GM21576 (cell line): Measurements from ENCODE around the gene IQCH.

ENCODE experiments used
- ATAC-seq: cut with Tn5 transposase; IDR thresholded peaks from one replicate; pipeline ENCODE4 v1.9.1; 2021; ENCODE audit warnings: mild to moderate bottlenecking, moderate library complexity; ENCODE audit not compliant: unreplicated experiment

The IQCH gene

DNA sequence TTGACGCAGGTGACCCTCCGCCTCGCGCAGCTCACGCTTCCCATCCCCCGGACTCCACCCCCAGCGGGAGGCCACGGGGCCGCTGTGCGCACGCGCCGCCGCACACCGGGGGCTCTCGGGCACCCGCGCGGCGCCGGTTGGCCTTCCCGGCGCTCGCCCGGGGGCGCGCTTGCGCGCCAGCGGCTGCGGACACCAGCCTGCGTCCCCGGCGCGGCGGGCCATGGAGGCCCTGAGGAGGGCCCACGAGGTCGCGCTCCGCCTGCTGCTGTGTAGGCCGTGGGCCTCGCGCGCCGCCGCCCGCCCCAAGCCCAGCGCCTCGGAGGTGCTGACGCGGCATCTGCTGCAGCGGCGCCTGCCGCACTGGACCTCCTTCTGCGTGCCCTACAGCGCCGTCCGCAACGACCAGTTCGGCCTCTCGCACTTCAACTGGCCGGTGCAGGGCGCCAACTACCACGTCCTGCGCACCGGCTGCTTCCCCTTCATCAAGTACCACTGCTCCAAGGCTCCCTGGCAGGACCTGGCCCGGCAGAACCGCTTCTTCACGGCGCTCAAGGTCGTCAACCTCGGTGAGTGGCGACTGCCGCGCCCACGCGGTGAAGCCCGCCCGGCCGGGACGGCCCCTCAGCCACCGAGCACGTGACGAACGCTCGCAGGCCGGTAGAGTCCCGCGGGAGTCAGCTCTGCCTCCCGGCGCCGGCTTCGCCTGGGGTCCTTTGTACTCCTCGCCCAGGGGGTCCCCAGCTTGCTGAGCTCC is 266.6 kb downstream of the IQCH start, which contains the start of gene C15orf61:
Gene C15orf61, plus strand, starts transcription at position 103 of the 754 bp plus-strand sequence. Its CDS starts 118 bp downstream, at position 221.
- ATAC-seq: peak; percentile 73

DNA sequence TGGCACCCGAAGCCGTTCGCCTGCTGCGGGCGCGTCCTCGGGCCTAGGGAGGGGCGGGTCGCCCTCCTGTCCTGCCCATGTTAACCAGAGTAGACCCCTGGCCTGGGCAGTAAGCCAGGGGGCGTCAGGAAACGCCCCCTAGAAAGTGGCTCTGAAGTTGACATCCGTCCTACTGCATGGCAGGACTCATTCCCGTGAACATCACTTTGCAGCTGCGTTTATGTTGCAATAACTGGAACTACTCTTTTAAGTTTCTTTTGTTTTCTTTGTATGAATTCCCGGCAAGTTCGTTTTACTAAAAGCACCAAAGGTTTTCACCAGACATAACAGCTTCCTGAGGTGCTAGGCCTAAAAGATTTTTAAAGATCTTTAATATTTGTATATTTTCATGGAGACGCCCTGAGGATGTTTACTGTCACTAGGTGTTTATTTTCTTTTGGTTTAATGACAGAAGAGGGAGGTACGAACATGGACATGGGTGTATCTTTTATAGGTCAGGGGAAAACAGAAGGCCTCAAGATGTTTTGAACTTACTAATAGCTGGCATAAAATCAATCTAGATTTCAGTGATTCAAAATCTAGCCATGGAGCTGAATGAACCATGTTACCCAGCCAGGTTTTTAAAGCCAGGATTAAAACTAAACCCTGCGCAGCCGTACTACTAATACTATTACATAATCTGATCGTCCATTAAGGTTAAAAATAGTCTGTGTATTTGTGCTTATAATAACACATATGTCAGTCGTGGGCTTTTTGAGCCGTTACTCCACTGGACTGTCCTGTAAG is 267.4 kb downstream of the IQCH start:
- no peak for ATAC-seq

DNA sequence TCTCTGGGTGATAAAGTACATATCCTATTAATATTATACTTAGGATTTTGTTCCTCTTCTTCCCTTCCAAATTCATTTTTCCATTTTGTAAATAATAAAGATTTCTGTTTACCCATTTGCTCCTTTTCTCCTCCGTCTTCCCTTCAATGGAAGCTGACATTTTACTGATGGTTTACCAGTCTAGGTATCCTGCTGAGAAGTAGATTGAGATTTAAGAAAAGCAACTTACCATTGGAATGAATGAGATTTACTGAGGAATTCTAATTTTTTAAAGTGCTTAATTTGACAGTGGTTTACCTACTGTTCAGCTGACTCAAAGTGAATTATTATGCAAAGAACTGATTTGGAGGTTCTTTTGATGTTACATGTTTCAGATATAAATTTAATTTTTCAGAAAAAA is 268.7 kb downstream of the IQCH start:
- ATAC-seq: no peak

DNA sequence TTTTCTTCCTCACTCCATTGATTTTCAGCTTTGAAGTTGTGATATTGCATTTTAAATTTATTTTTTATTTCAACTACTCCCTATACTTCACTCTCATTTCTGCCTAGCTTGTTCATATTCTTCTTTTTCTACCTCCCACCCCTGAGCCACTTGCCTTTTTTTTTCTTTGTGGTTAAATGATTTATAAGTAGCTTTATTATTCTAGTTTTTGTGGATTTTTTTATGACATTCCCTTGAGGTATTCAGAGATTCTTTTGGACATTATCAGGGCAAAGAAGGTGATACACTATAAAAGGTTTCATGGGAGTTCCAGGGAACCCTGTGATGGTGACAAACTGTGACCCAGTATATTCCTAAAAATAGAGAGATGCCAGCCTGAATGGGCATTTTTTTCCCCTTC is 269.6 kb downstream of the IQCH start:
- no peak for ATAC-seq

DNA sequence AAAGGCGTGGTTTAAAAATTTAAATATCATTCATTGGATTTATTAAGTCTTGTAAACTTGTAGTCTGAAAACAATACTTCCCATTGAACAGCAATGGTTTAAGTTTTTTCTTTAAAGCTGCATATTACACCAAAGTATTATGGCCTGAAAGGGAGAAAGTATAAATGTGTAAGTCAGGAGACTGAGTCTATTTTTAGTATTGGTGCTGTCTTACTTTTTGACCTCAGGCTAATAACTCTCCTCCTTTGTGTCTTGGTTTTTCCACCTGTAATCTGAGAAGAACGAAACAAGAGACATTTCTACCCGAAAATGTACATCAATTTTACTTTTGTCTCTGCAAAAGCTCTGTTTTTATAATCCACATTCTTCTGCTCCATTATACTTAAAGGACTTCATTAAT is 273.9 kb downstream of the IQCH start:
- ATAC-seq: no peak

DNA sequence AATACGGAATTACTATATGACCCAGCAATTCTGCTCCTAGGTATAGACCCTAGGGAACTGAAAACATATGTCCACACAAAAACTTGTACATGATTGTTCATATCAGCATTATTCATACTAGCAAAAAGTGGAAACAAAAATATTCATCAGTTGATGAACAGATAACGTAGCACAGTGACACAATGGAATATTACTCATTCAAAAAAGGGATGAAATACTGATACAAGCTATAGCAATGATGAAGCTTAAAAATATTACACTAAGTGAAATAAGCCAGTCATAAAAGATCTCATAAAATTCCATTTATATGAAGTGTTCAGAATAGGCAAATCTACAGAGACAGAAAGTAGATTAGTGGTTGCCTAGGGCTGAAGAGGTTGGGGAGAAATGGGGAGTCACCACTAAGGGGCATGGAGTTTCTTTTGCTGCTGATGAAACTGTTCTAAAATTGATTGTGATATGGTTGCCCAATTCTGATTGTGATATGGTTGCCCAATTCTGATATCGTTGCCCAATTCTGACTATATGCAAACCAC is 276.9 kb downstream of the IQCH start:
- no peak for ATAC-seq

DNA sequence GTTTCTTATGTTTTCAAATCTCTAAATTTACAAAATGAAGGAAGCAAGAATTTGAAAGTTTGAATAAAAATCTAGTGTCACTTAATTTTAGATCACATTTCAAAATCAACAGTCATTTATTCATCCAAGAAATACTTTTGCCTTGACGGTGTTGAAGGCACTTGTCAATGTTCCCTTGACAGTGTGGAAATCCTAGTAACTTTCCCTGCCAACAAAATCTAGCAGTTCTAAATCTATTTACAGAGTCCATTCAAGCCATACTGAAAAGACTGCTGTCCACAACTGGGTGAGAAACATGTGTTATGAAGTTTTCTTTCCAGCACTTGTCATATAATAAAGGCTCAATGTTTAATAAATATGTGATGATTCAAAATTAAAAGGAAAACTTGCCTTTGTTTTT is 279.3 kb downstream of the IQCH start:
- ATAC-seq: no peak

DNA sequence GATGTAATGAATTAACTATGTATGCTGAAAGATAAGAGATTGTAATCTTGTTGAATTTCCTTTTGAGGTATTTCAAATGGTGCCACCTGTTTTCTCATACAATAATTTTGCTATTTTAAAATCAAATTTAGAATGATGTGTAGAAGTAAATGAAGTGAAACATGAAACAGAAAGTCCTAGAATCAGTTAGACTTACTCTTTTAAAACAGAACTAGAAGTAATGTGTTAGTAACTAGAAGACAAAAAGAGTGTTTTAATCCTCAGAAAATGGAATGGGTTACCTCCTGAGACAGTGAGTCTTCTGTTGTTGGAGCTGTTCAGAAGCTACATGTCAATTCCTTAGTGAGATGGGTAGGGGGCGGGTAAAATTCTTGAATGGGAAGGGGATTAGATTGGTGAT is 279.8 kb downstream of the IQCH start:
- ATAC-seq: no peak

DNA sequence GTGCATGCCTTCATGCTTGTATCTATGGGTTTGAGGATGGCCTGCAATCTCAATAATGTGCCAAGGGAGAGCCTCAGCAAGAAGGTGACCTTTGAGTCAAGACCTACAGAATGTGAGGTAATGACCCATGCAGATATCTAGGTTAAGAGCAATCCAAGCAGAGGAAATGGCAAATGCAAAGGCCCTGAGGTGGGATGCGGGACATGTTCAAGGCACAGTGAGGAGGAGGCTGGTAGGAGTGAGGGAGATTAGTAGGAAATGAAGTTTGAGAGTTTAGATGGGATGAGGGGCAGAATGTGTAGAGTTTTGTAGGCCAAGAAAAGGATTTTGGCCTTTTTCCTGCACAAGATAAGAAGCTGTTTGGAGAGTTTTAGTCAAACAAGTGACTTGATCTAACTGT is 283.2 kb downstream of the IQCH start:
- no peak for ATAC-seq

DNA sequence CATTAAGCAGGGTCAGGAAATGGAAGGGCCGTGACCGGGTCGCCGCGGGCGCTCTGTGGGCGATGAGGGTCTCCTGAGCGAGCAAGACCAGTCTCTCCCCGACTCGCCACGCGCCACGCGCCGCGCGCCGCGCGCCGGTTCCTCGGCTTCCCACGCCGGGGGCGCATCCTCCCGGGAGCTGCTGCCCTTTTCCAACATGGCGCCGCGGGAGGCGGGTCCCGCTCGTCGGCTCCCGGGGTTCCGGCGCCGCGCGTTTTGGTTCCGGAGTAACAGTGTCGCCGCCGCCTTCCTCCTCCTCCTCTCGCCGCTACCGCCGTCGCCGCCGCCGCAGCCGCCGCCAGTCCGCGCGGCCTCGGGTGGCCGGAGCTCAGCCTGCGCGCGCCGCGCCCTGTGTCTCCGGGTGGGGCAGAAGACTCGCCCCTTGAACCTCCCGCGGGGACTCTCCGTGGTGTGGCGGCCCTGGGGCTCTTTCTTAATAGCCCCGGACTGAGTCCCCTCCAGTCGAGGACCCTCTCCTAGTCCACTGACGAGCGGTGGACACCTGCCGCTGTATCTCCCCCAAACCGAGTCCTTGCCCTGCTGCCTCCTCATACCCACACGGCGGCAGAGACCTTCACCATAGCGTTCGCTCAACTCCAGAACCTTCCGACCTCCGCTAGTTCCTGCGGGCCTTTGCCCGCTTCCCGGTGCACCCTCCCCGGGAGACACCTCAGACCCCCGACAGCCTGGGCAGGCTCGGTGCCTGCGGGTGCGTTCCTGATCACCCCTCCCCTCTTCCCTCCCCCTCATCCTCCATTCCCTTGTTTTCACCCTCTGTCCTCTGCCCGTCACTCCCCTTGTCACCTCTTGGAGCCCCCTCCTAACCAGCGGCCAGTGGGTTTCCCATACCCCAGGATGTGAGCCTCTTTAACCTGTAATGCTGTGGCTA is 288.1 kb downstream of the IQCH start, which contains the start of gene MAP2K5:
Gene MAP2K5, plus strand, starts transcription at position 284 of the 928 bp plus-strand sequence. Its CDS starts 633 bp downstream, at position 917.
- no peak for ATAC-seq

DNA sequence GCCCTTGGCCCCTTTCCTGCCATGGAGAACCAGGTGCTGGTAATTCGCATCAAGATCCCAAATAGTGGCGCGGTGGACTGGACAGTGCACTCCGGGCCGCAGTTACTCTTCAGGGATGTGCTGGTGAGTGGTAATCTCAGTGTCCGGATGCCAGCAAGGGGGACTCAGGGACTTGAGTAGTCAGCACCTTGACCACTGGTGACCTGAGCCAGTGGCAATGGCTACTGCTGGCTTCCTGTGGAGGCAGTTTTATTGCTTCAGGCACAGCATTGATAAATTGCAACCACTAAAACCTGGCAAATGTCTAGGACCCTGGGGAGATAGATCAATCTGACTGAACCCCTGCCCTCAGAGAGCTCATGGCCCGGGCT is 288.7 kb downstream of the IQCH start:
- ATAC-seq: no peak

DNA sequence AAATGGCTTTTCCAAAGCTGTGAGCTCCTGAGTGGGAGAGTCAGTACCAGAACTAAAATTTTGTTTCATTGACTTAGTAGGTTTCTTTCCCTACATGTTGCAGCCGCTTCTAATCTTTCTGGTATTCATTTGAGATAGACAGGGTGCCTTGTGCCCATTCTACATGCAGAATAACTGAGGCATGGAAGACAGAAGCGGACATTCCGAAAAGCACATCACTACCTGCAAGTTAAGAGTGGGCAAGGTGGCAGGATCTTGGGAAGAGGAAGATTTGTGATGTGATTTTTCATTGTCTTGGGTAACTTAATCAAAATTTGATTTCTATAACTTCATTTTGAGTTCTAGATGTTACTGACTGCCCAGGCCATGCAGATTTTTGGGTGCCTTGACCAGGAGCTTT is 289.9 kb downstream of the IQCH start:
- ATAC-seq: no peak

DNA sequence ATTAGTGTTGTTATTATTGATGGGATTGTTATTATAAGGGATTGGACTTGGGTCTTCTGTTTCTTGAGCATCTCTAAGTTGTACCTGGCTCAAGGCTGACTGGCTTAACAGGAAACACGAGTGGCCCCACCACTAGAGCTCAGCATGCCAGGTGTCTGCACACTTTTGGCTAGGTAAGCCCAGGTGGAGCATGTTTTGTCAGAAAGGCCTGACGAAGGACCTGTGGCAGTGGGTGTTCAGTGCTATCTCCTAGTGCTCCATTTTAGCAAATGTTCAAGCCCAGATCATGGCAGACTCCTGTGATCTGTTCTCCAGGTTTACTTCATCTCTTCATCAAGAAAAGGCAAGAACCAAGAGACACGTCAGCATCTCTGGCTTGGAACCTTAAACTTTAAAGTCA is 291.3 kb downstream of the IQCH start:
- no peak for ATAC-seq

DNA sequence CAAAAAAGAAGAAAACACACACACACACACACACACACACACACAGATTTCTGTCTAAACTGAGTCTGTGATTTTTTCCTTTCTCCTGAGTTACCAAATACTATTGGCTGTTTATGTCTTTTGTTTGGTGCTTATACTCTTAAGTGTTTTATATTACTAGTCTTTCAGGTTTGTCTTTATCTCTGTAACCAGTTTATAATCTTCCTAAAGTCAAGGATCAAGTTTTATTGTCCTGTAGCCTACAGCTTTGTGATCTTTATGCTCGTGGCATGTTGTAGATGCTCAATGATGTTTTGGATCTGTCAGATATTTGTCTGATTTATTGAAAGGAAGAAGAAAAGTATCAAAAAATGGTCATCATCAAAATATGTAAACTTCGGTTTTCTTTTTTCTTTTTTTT is 292.5 kb downstream of the IQCH start:
- no peak for ATAC-seq

DNA sequence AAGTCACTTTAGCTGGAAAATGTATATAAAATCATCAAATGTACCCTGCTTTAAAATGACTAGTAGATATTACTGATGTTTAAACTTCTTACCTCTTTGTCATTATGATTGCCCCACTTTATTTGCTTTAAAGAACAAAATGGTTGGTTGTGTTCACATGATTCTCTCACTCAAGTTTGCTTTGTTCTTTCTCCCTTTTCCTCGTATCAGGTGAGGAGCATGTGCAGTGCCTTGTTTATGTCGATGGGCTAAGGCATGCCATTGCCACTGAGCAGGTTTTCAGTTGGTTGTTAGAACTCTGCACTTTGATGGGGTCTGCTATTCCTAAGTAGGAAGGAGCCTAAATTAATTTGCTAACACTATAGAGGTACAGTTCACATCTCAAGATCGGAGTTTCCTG is 293.2 kb downstream of the IQCH start:
- no peak for ATAC-seq

DNA sequence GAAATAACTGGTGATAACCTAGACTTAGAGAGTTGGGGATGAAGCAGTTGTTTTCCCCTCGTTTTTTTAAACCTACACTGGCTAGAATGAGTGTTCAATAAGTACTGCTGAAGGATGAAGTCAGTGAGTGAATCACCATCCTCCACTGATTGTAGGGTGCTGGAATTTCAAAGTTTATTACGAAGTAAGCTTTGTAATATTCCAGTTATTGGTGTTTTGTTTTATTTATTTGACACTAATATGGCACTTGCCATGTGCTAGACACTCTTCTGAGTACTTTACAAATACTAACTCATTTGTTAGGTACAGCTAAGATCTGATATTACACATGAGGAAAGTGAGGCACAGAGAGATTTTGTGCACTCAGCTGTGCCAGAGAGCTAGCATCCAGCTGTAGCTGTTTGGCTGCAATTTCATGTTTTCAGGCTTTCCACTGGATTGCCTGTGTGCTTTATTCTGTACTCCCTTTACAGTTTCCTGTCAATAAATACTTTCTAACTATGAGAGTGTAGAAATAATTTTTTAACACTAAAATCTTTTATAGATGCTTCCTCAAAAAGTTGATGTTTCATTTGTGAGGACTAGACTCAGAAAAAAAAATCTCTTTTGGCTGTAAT is 293.8 kb downstream of the IQCH start:
- ATAC-seq: no peak

DNA sequence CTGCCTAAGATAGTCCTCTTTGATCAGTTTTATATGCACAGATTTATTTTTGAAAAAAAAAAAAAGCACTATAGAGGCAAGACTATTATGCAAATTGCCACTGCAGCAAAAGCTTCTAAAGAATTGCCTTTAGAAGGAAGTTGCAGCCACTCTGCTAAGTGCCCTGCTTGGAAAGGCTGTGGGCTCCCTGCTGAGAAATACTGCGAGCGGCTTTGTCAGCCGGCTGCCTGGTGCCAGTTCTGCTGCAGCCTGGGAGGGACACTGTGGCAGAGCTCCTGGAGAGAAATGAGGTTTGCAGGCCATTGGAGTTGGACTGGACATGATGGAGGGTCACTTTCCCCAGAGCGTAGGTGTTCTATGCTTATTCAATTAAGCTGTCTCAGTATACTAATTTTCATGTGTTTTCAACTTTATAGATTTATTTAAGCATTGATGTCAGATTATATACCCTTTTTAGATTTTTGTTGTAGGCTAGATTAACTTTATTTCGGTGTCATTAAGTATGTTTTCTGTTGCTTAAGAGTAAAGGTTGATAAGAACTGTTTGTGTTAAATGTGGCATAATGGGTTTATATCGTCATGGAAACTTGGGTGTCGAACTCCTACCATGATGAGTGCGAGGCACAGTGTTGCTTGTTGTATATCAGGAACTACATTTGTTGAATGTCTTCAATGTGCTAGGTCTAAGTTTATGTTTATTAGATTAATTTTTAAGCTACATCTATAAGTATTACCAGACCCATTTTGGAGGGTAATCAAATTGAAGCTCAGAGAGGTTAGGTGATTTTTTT is 294.5 kb downstream of the IQCH start:
- ATAC-seq: no peak

DNA sequence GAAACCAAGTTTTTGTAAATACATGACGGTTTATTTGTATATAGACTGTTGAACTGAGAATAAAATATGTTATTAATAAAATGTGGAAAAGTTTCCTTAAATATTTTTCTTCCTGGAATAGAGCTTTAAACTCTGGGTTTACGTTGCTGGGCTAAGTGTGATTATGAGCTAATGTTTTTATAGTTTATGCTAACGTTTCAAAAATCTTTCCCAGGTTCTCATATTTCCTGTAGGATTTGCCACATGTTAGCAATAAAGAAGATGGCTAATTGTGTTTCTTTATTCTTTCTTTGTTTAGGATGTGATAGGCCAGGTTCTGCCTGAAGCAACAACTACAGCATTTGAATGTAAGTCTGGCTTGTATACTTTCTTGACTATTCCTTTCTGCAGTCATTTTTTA is 295.1 kb downstream of the IQCH start:
- ATAC-seq: no peak

DNA sequence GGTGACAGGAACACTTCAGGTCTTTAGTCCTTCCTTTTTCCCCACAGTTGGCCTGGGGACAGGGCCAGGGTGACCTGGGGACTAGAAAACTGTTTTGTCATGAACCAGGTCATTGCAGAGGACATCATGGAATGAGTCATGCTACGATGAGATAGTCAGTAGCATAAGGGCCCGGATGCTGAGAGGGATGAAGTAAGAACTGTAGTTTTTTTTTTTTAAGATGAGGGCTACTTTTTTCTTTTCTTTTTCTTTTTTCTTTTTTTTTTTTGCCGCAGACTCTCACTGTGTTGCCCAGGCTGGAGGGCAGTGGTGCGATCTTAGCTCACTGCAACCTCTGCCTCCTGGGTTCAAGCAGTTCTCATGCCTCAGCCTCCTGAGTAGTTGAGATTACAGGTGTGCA is 295.9 kb downstream of the IQCH start:
- ATAC-seq: no peak
